Coronary artery (tissue), 2 donors: ENCODE measurements around the gene NELFA.

Source experiments
- DNase-seq: peaks from one replicate; pipeline ENCODE4 v3.0.0-alpha.2; 2017; ENCODE audit warnings: low spot score
- H3K27ac ChIP-seq, 2 donors: fragments of 200-600 bp; sonication (generic); one replicate each; pipeline ENCODE4 v1.5.1; 2016 to 2019
- H3K4me3 ChIP-seq: fragments of 200-600 bp; sonication (generic); 2 replicates; pipeline ENCODE4 v1.5.1; 2016; ENCODE audit warnings: mild to moderate bottlenecking, moderate library complexity
- TF ChIP-seq, protein P1 (sequence below): fragments of 200-600 bp; sonication (generic); IDR thresholded peaks from one replicate; pipeline ENCODE4 v1.5.1; 2019; ENCODE audit warnings: antibody characterized with exemption

Gene NELFA

DNA sequence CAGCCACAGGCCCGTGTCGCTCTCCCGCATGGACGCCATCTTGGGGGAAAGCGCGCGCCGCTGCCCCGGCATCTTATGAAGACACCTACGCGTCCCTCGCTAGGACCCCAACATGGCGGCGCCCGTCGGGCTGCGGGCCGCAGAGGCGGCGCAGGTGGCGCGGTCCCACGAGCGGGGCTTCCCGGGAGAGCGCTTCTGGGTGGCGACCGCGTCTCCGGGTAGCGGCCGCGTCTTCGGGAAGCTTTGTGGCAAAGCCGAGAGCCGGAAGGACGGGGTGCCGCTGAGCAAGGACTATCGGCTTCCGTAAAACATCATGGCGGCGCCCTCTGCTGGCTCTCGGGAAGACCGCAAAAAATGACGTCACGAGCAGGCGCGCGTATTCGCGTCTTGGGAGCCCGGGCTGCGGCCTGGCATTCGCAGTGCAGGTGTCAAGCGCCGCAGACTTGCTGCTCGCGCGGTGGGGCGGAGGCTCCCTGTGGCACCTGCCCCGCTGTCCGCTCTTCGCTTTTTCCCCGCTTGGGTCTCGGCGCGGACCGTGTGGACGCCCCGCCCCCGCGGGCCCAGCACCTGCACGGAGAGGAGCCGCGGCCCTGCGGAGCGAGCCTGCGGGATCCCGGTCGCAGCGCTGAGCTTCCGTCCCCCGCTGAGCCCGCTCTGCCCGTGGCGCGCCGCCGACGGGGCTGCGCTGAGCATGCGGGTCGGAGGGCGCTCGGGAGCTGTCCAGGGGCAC, at the start of gene NELFA:
Gene NELFA, minus strand, starts transcription at position 54 of the 730 bp plus-strand sequence. Its CDS starts 15 bp downstream, at position 39.
- DNase-seq, result peak; percentile 94
- Histone ChIP-seq H3K27ac (peak within 1 kb of the TSS; percentile 92 to 94), H3K4me3 (peak within 1 kb of the TSS; percentile 96)
- TF ChIP-seq, protein P1, sequence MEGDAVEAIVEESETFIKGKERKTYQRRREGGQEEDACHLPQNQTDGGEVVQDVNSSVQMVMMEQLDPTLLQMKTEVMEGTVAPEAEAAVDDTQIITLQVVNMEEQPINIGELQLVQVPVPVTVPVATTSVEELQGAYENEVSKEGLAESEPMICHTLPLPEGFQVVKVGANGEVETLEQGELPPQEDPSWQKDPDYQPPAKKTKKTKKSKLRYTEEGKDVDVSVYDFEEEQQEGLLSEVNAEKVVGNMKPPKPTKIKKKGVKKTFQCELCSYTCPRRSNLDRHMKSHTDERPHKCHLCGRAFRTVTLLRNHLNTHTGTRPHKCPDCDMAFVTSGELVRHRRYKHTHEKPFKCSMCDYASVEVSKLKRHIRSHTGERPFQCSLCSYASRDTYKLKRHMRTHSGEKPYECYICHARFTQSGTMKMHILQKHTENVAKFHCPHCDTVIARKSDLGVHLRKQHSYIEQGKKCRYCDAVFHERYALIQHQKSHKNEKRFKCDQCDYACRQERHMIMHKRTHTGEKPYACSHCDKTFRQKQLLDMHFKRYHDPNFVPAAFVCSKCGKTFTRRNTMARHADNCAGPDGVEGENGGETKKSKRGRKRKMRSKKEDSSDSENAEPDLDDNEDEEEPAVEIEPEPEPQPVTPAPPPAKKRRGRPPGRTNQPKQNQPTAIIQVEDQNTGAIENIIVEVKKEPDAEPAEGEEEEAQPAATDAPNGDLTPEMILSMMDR, result no peak

DNA sequence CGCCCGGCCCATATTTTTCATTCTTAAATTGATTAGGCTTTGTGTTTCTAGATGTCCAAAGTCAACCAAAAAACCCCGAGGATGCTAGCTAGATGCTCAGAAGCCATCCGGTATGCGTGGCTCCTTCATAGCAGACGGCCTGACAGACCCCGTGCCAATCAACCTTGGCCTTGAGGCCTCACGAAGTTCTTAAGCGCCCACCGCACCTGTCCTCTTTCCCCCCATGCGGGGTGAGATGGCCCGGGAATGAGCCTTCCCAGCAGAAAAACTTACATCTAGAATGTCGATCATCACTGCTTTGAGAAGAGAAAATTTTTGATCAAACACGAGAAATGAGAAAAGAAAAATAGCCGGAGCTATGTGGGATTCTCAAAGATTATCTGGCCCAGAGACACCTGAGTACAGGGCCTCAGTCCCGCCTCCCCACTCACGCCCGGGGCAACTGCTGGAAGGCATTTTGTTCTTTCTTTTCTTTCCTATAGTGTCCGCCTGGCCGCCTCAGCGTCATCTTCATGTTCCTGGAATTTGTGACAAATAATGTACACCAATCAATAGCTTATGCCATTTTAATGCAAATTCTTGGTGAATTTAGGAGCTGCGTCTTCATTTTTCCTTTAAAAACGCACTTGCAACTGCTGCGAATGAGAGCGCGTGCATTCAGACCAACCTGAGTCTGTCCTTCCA, 48.8 kb upstream of the NELFA start:
- TF ChIP-seq, protein P1, result no peak
- Histone ChIP-seq H3K27ac (no peak overlapping the region), H3K4me3 (no peak overlapping the region)
- DNase-seq, result no peak

DNA sequence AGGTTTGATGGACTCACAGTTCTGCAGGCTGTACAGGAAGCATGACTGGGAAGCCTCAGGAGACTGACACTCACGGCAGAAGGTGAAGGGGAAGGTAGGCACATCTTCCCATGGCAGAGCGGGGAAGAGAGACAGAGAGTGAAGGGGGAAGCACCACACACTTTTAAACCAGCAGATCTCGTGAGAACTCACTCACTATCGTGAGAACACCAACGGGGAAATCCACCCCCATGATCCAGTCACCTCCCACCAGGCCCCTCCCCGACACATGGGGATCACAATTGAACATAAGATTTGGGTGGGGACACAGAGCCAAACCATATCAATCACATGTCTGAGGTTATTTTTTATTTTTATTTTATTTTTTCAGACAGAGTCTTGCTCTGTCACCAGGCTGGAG, 45.4 kb upstream of the NELFA start:
- DNase-seq, result no peak

DNA sequence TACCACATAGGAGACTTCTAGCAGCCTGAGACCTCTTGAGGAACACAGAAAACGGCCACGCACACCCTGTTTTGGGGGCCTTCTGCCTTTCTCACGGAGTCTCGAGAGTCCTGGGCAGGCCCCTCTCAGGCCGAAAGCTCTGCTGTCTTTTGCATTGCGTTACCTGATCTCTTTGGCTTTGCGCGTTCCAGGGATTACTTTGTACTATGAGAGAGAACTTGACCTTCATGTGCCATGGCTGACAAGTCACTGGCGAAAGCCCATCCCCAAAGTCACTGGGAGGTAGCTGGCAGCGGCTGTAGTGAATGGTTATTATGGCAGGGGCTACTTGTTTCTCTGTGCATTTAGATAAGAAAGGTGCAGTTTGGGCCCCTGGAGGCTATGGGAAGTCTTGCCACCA, 42.3 kb upstream of the NELFA start:
- no peak for DNase-seq
- H3K27ac ChIP-seq, result no peak overlapping the region
- no peak overlapping the region for H3K4me3 ChIP-seq
- TF ChIP-seq, protein P1, result no peak

More for the DNA sequence above, 45.4 kb upstream of the NELFA start:
- Histone ChIP-seq H3K27ac (no peak overlapping the region), H3K4me3 (no peak overlapping the region)
- TF ChIP-seq, protein P1, result no peak

DNA sequence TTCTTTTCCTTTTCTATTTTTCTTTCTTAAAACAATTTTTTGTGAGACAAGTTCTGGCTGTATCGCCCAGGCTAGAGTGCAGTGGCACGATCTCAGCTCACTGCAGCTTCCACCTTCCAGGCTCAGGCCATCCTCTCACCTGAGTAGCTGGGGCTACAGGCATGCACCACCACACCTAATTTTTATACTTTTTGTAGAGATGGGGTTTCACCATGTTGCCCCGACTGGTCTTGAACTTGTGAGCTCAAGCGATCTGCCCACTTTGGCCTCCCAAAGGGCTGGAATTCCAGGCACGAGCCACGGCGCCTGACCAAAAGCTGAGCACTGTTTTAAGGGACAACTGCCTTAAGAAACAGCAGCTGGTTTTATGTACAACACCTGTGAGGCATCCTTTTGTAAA, 41.0 kb upstream of the NELFA start:
- DNase-seq, result no peak
- TF ChIP-seq, protein P1, result no peak
- Histone ChIP-seq H3K4me3 (no peak overlapping the region), H3K27ac (no peak overlapping the region)

DNA sequence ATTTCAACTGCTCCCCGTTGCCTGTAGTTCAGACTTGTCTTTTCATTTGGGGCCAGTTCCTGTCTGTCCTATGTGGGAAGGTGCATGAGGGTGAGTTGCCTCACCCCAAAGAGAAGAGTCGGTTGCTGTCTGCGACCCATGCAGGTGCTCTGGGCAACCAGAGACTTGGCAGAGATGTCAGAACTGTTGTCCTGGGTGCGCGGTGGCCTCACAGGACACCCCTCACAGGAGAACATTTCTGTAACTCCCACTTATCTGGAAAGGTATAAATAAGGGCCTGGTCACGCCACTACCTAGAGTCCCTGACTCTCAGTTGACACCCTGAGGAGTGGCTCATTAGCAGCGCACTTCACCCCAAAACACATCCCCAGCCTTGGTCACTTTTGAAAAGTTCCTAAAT, 40.6 kb upstream of the NELFA start:
- H3K27ac ChIP-seq, result no peak overlapping the region
- TF ChIP-seq, protein P1, result no peak
- H3K4me3 ChIP-seq, result no peak overlapping the region
- DNase-seq, result no peak

DNA sequence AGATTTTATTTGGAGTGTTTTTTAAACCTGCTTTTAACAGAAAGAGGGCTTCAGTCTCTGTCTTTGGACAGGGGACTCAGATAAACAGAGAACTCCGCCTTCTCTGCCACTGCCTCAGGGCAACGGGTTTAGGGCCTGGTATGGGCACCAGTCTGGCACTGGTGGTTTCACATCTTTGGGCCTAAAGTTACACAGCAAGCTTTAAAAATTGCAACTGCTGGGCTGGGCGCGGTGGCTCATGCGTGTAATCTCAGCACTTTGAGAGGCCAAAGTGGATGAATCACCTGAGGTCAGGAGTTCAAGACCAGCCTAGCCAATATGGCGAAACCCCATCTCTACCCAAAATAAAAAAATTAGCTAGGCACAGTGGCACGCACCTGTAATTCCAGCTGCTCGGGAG, 40.1 kb upstream of the NELFA start:
- peak; percentile 54 for DNase-seq
- H3K27ac ChIP-seq, result no peak overlapping the region
- H3K4me3 ChIP-seq, result no peak overlapping the region
- TF ChIP-seq, protein P1, result no peak
